K562 (cell line): ENCODE data around the gene BEST2. TPM values are rescaled to one million over a fixed set of nuclear protein-coding genes. Genes with fewer than 3 reads are reported as not detected.

ENCODE experiments used
- ATAC-seq: fragments of 200-7000 bp; cut with Tn5 transposase; 3 replicates; pipeline ENCODE4 v1.9.1; 2020; ENCODE audit warnings: moderate library complexity
- BruUV-seq: library from RNA; stranded (reverse); fragments of 400-500 nt; replicated peaks from 2 replicates; lab custom pipeline; 2021; lab: Mats Ljungman, UMichigan
- CTCF ChIA-PET: fragments of 300-600 bp; formaldehyde crosslinking; extraction: SDS; loops from one replicate; lab custom pipeline; 2021; ENCODE audit warnings: low intra/inter-chr PET ratio; lab: Yijun Ruan, JAX
- POLR2A ChIA-PET: fragments of 300-600, 350-650 bp; sonication (Branson Sonifier 250); formaldehyde crosslinking; extraction: SDS; loops from one replicate; lab custom pipeline; 2021; ENCODE audit warnings: antibody characterized with exemption, inconsistent platforms; lab: Yijun Ruan, JAX
- DNase-seq, 4 experiments: peaks; one replicate each; pipeline versions ENCODE4 v3.0.0 to v3.0.0-alpha.2; 2011 to 2018; ENCODE audit warnings: low spot score in 3 of 4, mixed read lengths in 3 of 4; ENCODE audit errors: extremely low read depth in 1 of 4
- FAIRE-seq: peaks from 2 replicates; lab custom pipeline; 2011; peaks lifted over from hg19 to GRCh38; lab: Jason Lieb, UNC
- H2AFZ ChIP-seq: 2 replicates; pipeline ENCODE4 v1.6.0; 2011; ENCODE audit warnings: low read depth, low read length, control low read depth, inconsistent platforms
- H3K27ac ChIP-seq: fragments of 200-600 bp; 3 replicates; pipeline ENCODE4 v1.8.0; 2011; ENCODE audit warnings: low read depth, mild to moderate bottlenecking, control low read depth, inconsistent platforms, low read length, moderate library complexity, mixed read lengths; ENCODE audit errors: extremely low read depth
- H3K27me3 ChIP-seq, 2 experiments: fragments of 300-600 bp in 1 of 2; 2 replicates in 1 of 2; 3 replicates in 1 of 2; pipeline versions ENCODE4 v1.6.0 to v1.8.0; 2011; ENCODE audit warnings: inconsistent platforms in 2 of 2, low read length in 2 of 2, mild to moderate bottlenecking in 1 of 2, mixed read lengths in 1 of 2, moderate library complexity in 1 of 2; ENCODE audit not compliant: control insufficient read depth in 2 of 2, insufficient read depth in 2 of 2
- H3K36me3 ChIP-seq: fragments of 300-600 bp; 3 replicates; pipeline ENCODE4 v1.8.0; 2011; ENCODE audit warnings: mild to moderate bottlenecking, low read length, inconsistent platforms; ENCODE audit not compliant: control insufficient read depth, insufficient read depth
- H3K4me1 ChIP-seq, 2 experiments: fragments of 200-600 bp in 1 of 2; replicated peaks in 1 of 2; 2 replicates in 1 of 2; 3 replicates in 1 of 2; pipeline versions ENCODE4 v1.5.1 to v1.8.0; 2011; ENCODE audit warnings: inconsistent platforms in 2 of 2, low read length in 2 of 2, mild to moderate bottlenecking in 1 of 2, mixed read lengths in 1 of 2, moderate library complexity in 1 of 2; ENCODE audit not compliant: control insufficient read depth in 2 of 2, insufficient read depth in 2 of 2
- H3K4me2 ChIP-seq: 2 replicates; pipeline ENCODE4 v1.6.1; 2011; ENCODE audit warnings: low read length, control low read depth, inconsistent platforms, mixed read lengths; ENCODE audit not compliant: insufficient read depth
- H3K4me3 ChIP-seq: fragments of 200-600 bp; sonication (generic), shearing (Covaris generic); 2 replicates; pipeline ENCODE4 v1.5.1; 2016; ENCODE audit warnings: control low read depth, inconsistent platforms
- H3K79me2 ChIP-seq: fragments of 200-600 bp; 3 replicates; pipeline ENCODE4 v1.8.0; 2011; ENCODE audit warnings: low read length, inconsistent platforms; ENCODE audit not compliant: control insufficient read depth, insufficient read depth
- H3K9ac ChIP-seq, 2 experiments: 2 replicates each; pipeline versions ENCODE4 v1.6.0 to v1.6.1; 2011; ENCODE audit warnings: low read depth in 2 of 2, low read length in 2 of 2, control low read depth in 1 of 2, inconsistent platforms in 1 of 2, mild to moderate bottlenecking in 1 of 2, mixed read lengths in 1 of 2; ENCODE audit not compliant: insufficient read depth in 1 of 2
- H3K9me1 ChIP-seq: one replicate; pipeline ENCODE4 v1.6.0; 2011; ENCODE audit warnings: inconsistent platforms, mild to moderate bottlenecking, low read length, moderate library complexity; ENCODE audit not compliant: control insufficient read depth, insufficient read depth
- H3K9me3 ChIP-seq: replicated peaks from 2 replicates; pipeline ENCODE4 v1.5.1; 2011; ENCODE audit warnings: low read depth, low read length, inconsistent platforms; ENCODE audit not compliant: control insufficient read depth, insufficient read depth
- H4K20me1 ChIP-seq: replicated peaks from 2 replicates; pipeline ENCODE4 v1.6.1; 2011; ENCODE audit warnings: low read length, inconsistent platforms, mixed read lengths; ENCODE audit not compliant: control insufficient read depth, insufficient read depth
- CBFA2T2 ChIP-seq: fragments of 450-650 bp; conservative IDR thresholded peaks from 2 replicates; pipeline ENCODE4 v1.6.1; 2017; ENCODE audit warnings: mild to moderate bottlenecking
- E2F1 ChIP-seq: sonication (generic); formaldehyde crosslinking; IDR thresholded peaks from 2 replicates; pipeline ENCODE4 v1.8.1; 2023; ENCODE audit warnings: mild to moderate bottlenecking, missing genetic modification reagents, moderate library complexity
- FOXA3 ChIP-seq, 2 experiments: fragments of 450-650 bp in 1 of 2; sonication (generic) in 1 of 2; formaldehyde crosslinking; IDR thresholded peaks in 1 of 2; conservative IDR thresholded peaks in 1 of 2; 2 replicates each; pipeline versions ENCODE4 v1.4.0 to v1.8.0; 2020 to 2022; ENCODE audit warnings: mild to moderate bottlenecking in 2 of 2, missing genetic modification reagents in 1 of 2
- NR2C2 ChIP-seq, 2 experiments: fragments of 200-800 bp in 1 of 2; sonication (Bioruptor generic) in 1 of 2; sonication (generic) in 1 of 2; formaldehyde crosslinking in 1 of 2; IDR thresholded peaks; 2 replicates each; pipeline versions ENCODE4 v1.6.1 to v1.8.0; 2016 to 2022; ENCODE audit warnings: mild to moderate bottlenecking in 1 of 2, missing compliant biosample characterization in 1 of 2, missing genetic modification characterization in 1 of 2, missing genetic modification reagents in 1 of 2
- SOX6 ChIP-seq: fragments of 450-650 bp; IDR thresholded peaks from 2 replicates; pipeline ENCODE4 v1.6.1; 2014; ENCODE audit warnings: mild to moderate bottlenecking
- VEZF1 ChIP-seq: fragments of 200-800 bp; sonication (Bioruptor generic); IDR thresholded peaks from 2 replicates; pipeline ENCODE4 v1.6.1; 2017; ENCODE audit warnings: missing genetic modification characterization, missing compliant biosample characterization
- ZBTB11 ChIP-seq, 3 experiments: fragments of 200-800 bp in 1 of 3; fragments of 250-450 bp in 1 of 3; fragments of 450-650 bp in 1 of 3; sonication (Bioruptor Pico) in 1 of 3; sonication (Bioruptor generic) in 1 of 3; formaldehyde crosslinking in 1 of 3; IDR thresholded peaks; 2 replicates each; pipeline versions ENCODE4 v1.6.1 to v1.8.0; 2016 to 2022; ENCODE audit warnings: mild to moderate bottlenecking in 2 of 3, missing genetic modification characterization in 2 of 3, missing compliant biosample characterization in 1 of 3, moderate library complexity in 1 of 3
- ZNF165 ChIP-seq: fragments of 250-450 bp; sonication (Bioruptor Pico); IDR thresholded peaks from 2 replicates; pipeline ENCODE4 v1.4.0; 2020; ENCODE audit warnings: borderline replicate concordance
- WGBS: fragments of 100-300 bp; shearing (Covaris generic); methylation state at CpG from one replicate; pipeline ENCODE4 v1.1.6; 2016; ENCODE audit warnings: low coverage, mixed read lengths; ENCODE audit not compliant: insufficient coverage; ENCODE audit errors: missing lambda C conversion rate; 5-methylcytosine and 5-hydroxymethylcytosine counted together
- in situ Hi-C: fragments of 300-500 bp; cut with MboI; formaldehyde crosslinking; loops from 4 replicates; pipeline ENCODE4 v1.15.0; 2018; ENCODE audit warnings: inconsistent platforms, mixed read lengths
- intact Hi-C: fragments of 100-400 bp; cut with micrococcal nuclease; formaldehyde crosslinking; loops from 2 replicates; pipeline ENCODE4 v1.14.2; 2022
- polyA plus RNA-seq, 8 experiments: library from polyadenylated mRNA; depleted of rRNA in 4 of 8; stranded (reverse) in 5 of 8; unstranded in 3 of 8; fragments of >200 nt; fragmentation: Nextera tagmentation in 2 of 8; fragmentation: Illumina TruSeq in 1 of 8; extraction: Ambion mirVana in 2 of 8; extraction: Trizol in 1 of 8; gene quantifications; 2 replicates each; pipeline versions ENCODE4 v1.2.1 to v1.2.3, GENCODE V29; 2011 to 2014; ENCODE audit warnings: inconsistent platforms in 1 of 8, missing spikeins in 1 of 8
- total RNA-seq, 7 experiments: library from RNA; depleted of rRNA in 6 of 7; stranded (reverse); fragments of >200 nt in 6 of 7; fragmentation: Illumina TruSeq in 2 of 7; extraction: Trizol in 2 of 7; gene quantifications; 2 replicates each; pipeline versions ENCODE4 v1.2.1 to v1.2.3, GENCODE V29; 2011 to 2021; ENCODE audit warnings: low replicate concordance in 1 of 7

Gene BEST2
- total and polyA plus RNA-seq, 9 of the 15 experiments (the other 6 are each of a cell fraction or from before 2014, with no cell fraction given), result not detected

GRCh38 chr19:12757544-12758274 is 6.1 kb downstream of the BEST2 start (continued):
- TF ChIP-seq FOXA3 (CRISPR knock-in tag; conservative IDR thresholded peaks at IDR 0.05 in 1 of 2, IDR thresholded peaks at IDR 0.05 in 1 of 2), result 0 out of 4 replicates have a peak, but pooled peaks of 1 of the 2 experiments have one; percentile 62
- TF ChIP-seq CBFA2T2, result peak; percentile 22; the same call in 1 of the 2 replicates
- TF ChIP-seq ZBTB11 (CRISPR knock-in tag; IDR thresholded peaks at IDR 0.05), result no peak

- H3K27ac ChIP-seq, result no peak overlapping the region
- H2AFZ ChIP-seq, result no peak overlapping the region
- H3K4me3 ChIP-seq, result no peak overlapping the region
- no peaks in the 10 kb centered on the region for H3K79me2 ChIP-seq
- peaks cover 5 to 40% of the 10 kb centered on the region in 2 experiments; a peak in 3 of 5 replicates for H3K4me1 ChIP-seq
- peaks cover 6% of the 10 kb centered on the region; the same call in 1 of the 3 replicates for H3K36me3 ChIP-seq
- FAIRE-seq, result no peak
- WGBS, result 30% methylated on average over 3 of the region's 6 CpGs
- BruUV-seq, result no TSS peak
- ChIA-PET POLR2A (interaction anchor here (0.5 to 2.6 kb wide), 7 partner anchors 10 to 174 kb away, joined by 3 to 17 read pairs (median 4); partner anchors contain the start of gene FARSA), CTCF (no interaction called here)
- peak in 1 of 4 experiments; percentile 38 for DNase-seq
- no peaks in the 10 kb centered on the region for H4K20me1 ChIP-seq
- H3K4me2 ChIP-seq, result no peak overlapping the region
- no peaks in the 10 kb centered on the region for H3K9me1 ChIP-seq
- no peak overlapping the region for H3K9ac ChIP-seq
- intact Hi-C loops (loop anchor here (1.0 kb wide), 1 partner anchor 37 kb away; no protein-coding TSS in a partner anchor), in situ Hi-C loops (no loop called here)
- no peak for ATAC-seq
- H3K9me3 ChIP-seq, result no peaks in the 10 kb centered on the region
- H3K27me3 ChIP-seq, result no peaks in the 10 kb centered on the region; a peak in 1 of 5 replicates
- TF ChIP-seq E2F1, result no peak
- 0 out of 2 replicates have a peak, but pooled peaks have one; percentile 12 for TF ChIP-seq VEZF1 (CRISPR knock-in tag)
- TF ChIP-seq ZNF165, result no peak
- TF ChIP-seq SOX6, result peak; percentile 70; the same call in 1 of the 2 replicates
- no peak for TF ChIP-seq NR2C2 (CRISPR knock-in tag; IDR thresholded peaks at IDR 0.05)
- peak; percentile 28; the same call in 1 of the 2 replicates for TF ChIP-seq NR2C2 (tag; IDR thresholded peaks at IDR 0.05)
Measured at GRCh38 chr19:12759686-12760085, 8.1 kb downstream of the BEST2 start.
